Parathyroid adenoma (tissue), 2 donors: Measurements from ENCODE around the gene OBSCN.

Experiments
- H2AFZ ChIP-seq: fragments of 300-600 bp; sonication (generic); one replicate; pipeline ENCODE4 v1.7.0; 2017; ENCODE audit warnings: antibody characterized with exemption, mild to moderate bottlenecking
- H3K27ac ChIP-seq: fragments of 300-600 bp; sonication (generic); one replicate; pipeline ENCODE4 v1.7.0; 2017
- H3K27me3 ChIP-seq: fragments of 300-600 bp; sonication (generic); one replicate; pipeline ENCODE4 v1.7.0; 2017; ENCODE audit warnings: low read length; ENCODE audit not compliant: control insufficient read depth, insufficient read depth
- H3K36me3 ChIP-seq: fragments of 300-600 bp; sonication (generic); one replicate; pipeline ENCODE4 v1.7.0; 2017; ENCODE audit warnings: low read length; ENCODE audit not compliant: control insufficient read depth, insufficient read depth
- H3K4me1 ChIP-seq: fragments of 300-600 bp; sonication (generic); one replicate; pipeline ENCODE4 v1.7.0; 2017; ENCODE audit warnings: control low read depth
- H3K4me2 ChIP-seq: fragments of 300-600 bp; sonication (generic); one replicate; pipeline ENCODE4 v1.7.0; 2017; ENCODE audit warnings: low read length
- H3K4me3 ChIP-seq: fragments of 300-600 bp; sonication (generic); one replicate; pipeline ENCODE4 v1.7.0; 2017; ENCODE audit warnings: low read depth, low read length
- H3K79me2 ChIP-seq: fragments of 300-600 bp; sonication (generic); one replicate; pipeline ENCODE4 v1.7.0; 2017; ENCODE audit warnings: control low read depth
- H3K9ac ChIP-seq: fragments of 300-600 bp; sonication (generic); one replicate; pipeline ENCODE4 v1.7.0; 2017; ENCODE audit warnings: mild to moderate bottlenecking
- H3K9me3 ChIP-seq: fragments of 300-600 bp; sonication (generic); one replicate; pipeline ENCODE4 v1.7.0; 2017; ENCODE audit warnings: low read length; ENCODE audit not compliant: control insufficient read depth
- CTCF ChIP-seq: fragments of 300-600 bp; sonication (generic); IDR thresholded peaks from one replicate; pipeline ENCODE4 v1.7.0; 2017; ENCODE audit warnings: antibody characterized with exemption, mild to moderate bottlenecking
- donor health status: primary hyperparathyroidism.

Gene OBSCN

GRCh38 chr1:228373004-228373680 is 165.3 kb downstream of the OBSCN start:
- H3K9ac ChIP-seq, result no peak overlapping the region
- H3K4me3 ChIP-seq, result no peak overlapping the region
- H3K27ac ChIP-seq, result no peak overlapping the region
- H3K4me1 ChIP-seq, result peaks cover 4% of the 10 kb centered on the region
- H3K4me2 ChIP-seq, result no peak overlapping the region
- H3K9me3 ChIP-seq, result no peaks in the 10 kb centered on the region
- no peak for TF ChIP-seq CTCF
- no peaks in the 10 kb centered on the region for H3K27me3 ChIP-seq
- H3K79me2 ChIP-seq, result no peaks in the 10 kb centered on the region
- peak overlapping the region; percentile 19 for H2AFZ ChIP-seq
- H3K36me3 ChIP-seq, result no peaks in the 10 kb centered on the region

- H2AFZ ChIP-seq, result no peak overlapping the region
- no peak overlapping the region for H3K27ac ChIP-seq
- no peak overlapping the region for H3K4me3 ChIP-seq
- TF ChIP-seq CTCF, result no peak
- H3K36me3 ChIP-seq, result no peaks in the 10 kb centered on the region
- H3K9me3 ChIP-seq, result no peaks in the 10 kb centered on the region
- no peak overlapping the region for H3K4me2 ChIP-seq
- no peak overlapping the region for H3K9ac ChIP-seq
- H3K4me1 ChIP-seq, result peaks cover 4% of the 10 kb centered on the region
- H3K79me2 ChIP-seq, result no peaks in the 10 kb centered on the region
- no peaks in the 10 kb centered on the region for H3K27me3 ChIP-seq
These were observed 166.1 kb downstream of the OBSCN start for GRCh38 chr1:228373681-228374571.

GRCh38 chr1:228374711-228375577 is 167.1 kb downstream of the OBSCN start:
- Histone ChIP-seq H3K79me2 (no peaks in the 10 kb centered on the region), H3K4me3 (no peak overlapping the region), H3K36me3 (no peaks in the 10 kb centered on the region), H3K9me3 (no peaks in the 10 kb centered on the region), H3K9ac (no peak overlapping the region), H2AFZ (no peak overlapping the region), H3K4me1 (peaks cover 4% of the 10 kb centered on the region), H3K27ac (no peak overlapping the region), H3K4me2 (no peak overlapping the region), H3K27me3 (no peaks in the 10 kb centered on the region)
- TF ChIP-seq CTCF, result no peak

GRCh38 chr1:228375578-228376261 is 167.9 kb downstream of the OBSCN start:
- Histone ChIP-seq H3K27ac (no peak overlapping the region), H3K4me3 (no peak overlapping the region), H3K4me2 (no peak overlapping the region), H3K36me3 (no peaks in the 10 kb centered on the region), H3K4me1 (peaks cover 4% of the 10 kb centered on the region), H3K79me2 (no peaks in the 10 kb centered on the region), H3K9me3 (no peaks in the 10 kb centered on the region), H2AFZ (no peak overlapping the region), H3K27me3 (no peaks in the 10 kb centered on the region), H3K9ac (no peak overlapping the region)
- TF ChIP-seq CTCF, result no peak
